Calu3 (cell line): ENCODE data around the gene NPDC1. TPM values are rescaled to one million over a fixed set of nuclear protein-coding genes. Genes with fewer than 3 reads are reported as not detected.
"Not testable (repeated sequence)": the region's sequence is repeated elsewhere in the genome, so short reads cannot be mapped to it uniquely, and the experiment has no call there.

Experiments
- BruUV-seq: library from RNA; stranded (reverse); fragments of 400-500 nt; replicated peaks from 2 replicates; lab custom pipeline; 2021; lab: Mats Ljungman, UMichigan
- CTCF ChIA-PET: fragments of 300-600 bp; sonication (Branson Sonifier 250); formaldehyde crosslinking; loops from one replicate; lab custom pipeline; 2022; ENCODE audit warnings: antibody characterized with exemption; lab: Charles Lee
- DNase-seq: peaks from one replicate; pipeline ENCODE4 v3.0.0; 2022
- H3K27ac Mint-ChIP-seq: one replicate; pipeline ENCODE4 v1.8.0; 2022; ENCODE audit warnings: mixed read lengths; ENCODE audit not compliant: unreplicated experiment
- H3K27me3 Mint-ChIP-seq: one replicate; pipeline ENCODE4 v1.8.0; 2022; ENCODE audit warnings: mixed read lengths; ENCODE audit not compliant: unreplicated experiment
- H3K36me3 Mint-ChIP-seq: one replicate; pipeline ENCODE4 v1.8.0; 2022; ENCODE audit warnings: mild to moderate bottlenecking, moderate library complexity, mixed read lengths; ENCODE audit not compliant: insufficient read depth, unreplicated experiment
- H3K4me1 Mint-ChIP-seq: one replicate; pipeline ENCODE4 v1.8.0; 2022; ENCODE audit warnings: mild to moderate bottlenecking, low read depth, mixed read lengths; ENCODE audit not compliant: unreplicated experiment
- H3K4me3 Mint-ChIP-seq: one replicate; pipeline ENCODE4 v1.8.0; 2022; ENCODE audit warnings: mild to moderate bottlenecking, low read depth, moderate library complexity, mixed read lengths; ENCODE audit not compliant: unreplicated experiment
- H3K9me3 Mint-ChIP-seq: one replicate; pipeline ENCODE4 v1.8.0; 2022; ENCODE audit warnings: low read depth, mixed read lengths; ENCODE audit not compliant: unreplicated experiment
- CTCF ChIP-seq: fragments of 200-600 bp; IDR thresholded peaks from one replicate; pipeline ENCODE4 v1.8.0; 2022; ENCODE audit warnings: antibody characterized with exemption; ENCODE audit not compliant: unreplicated experiment
- intact Hi-C: fragments of 100-400 bp; cut with micrococcal nuclease; formaldehyde crosslinking; loops from one replicate; pipeline ENCODE4 v1.10.0; 2022; ENCODE audit not compliant: unreplicated experiment
- total RNA-seq: library from RNA; stranded (reverse); gene quantifications from 2 replicates; pipeline ENCODE4 v1.2.3, GENCODE V29; 2022

NPDC1 gene
- total RNA-seq, 1 experiment from 2014 or later: 65.2 TPM

- TF ChIP-seq CTCF: no peak
Observed at GRCh38 chr9:137065336-137065967, 19.5 kb upstream of the NPDC1 start.

GRCh38 chr9:137064880-137065164 lies 18.8 kb upstream of the NPDC1 start:
- Mint-ChIP-seq H3K4me1 (peaks cover 7% of the 10 kb centered on the region), H3K36me3 (peaks cover 17% of the 10 kb centered on the region), H3K27ac (no peak overlapping the region), H3K27me3 (no peaks in the 10 kb centered on the region), H3K9me3 (no peaks in the 10 kb centered on the region), H3K4me3 (no peak overlapping the region)
- intact Hi-C loops: no loop called here
- no TSS peak for BruUV-seq
- no peak for TF ChIP-seq CTCF
- CTCF ChIA-PET: interaction anchor here (1.5 to 1.6 kb wide), 2 partner anchors 9 to 18 kb away, joined by 11 to 26 read pairs; partner anchors contain the start of gene NPDC1
- DNase-seq: no peak

More at GRCh38 chr9:137065336-137065967, 19.5 kb upstream of the NPDC1 start:
- CTCF ChIA-PET: no interaction called here
- no peak for DNase-seq
- intact Hi-C loops: no loop called here
- no peaks in the 10 kb centered on the region for H3K9me3 Mint-ChIP-seq
- H3K4me3 Mint-ChIP-seq: no peak overlapping the region
- H3K36me3 Mint-ChIP-seq: peaks cover 20% of the 10 kb centered on the region
- H3K27me3 Mint-ChIP-seq: no peaks in the 10 kb centered on the region
- BruUV-seq: no TSS peak
- H3K27ac Mint-ChIP-seq: no peak overlapping the region
- H3K4me1 Mint-ChIP-seq: peaks cover 7% of the 10 kb centered on the region

GRCh38 chr9:137064027-137064879 lies 18.3 kb upstream of the NPDC1 start:
- CTCF ChIA-PET: interaction anchor here (0.6 to 1.6 kb wide), 6 partner anchors 9 to 425 kb away, joined by 3 to 26 read pairs (median 5); partner anchors contain the start of gene NPDC1
- H3K36me3 Mint-ChIP-seq: peaks cover 11% of the 10 kb centered on the region
- peaks cover 7% of the 10 kb centered on the region for H3K4me1 Mint-ChIP-seq
- intact Hi-C loops: no loop called here
- TF ChIP-seq CTCF: peak; percentile 75
- H3K27me3 Mint-ChIP-seq: no peaks in the 10 kb centered on the region
- H3K4me3 Mint-ChIP-seq: no peak overlapping the region
- BruUV-seq: no TSS peak
- peak; percentile 68 for DNase-seq
- H3K27ac Mint-ChIP-seq: no peak overlapping the region
- H3K9me3 Mint-ChIP-seq: no peaks in the 10 kb centered on the region

- no peak overlapping the region for H3K27ac Mint-ChIP-seq
- no peaks in the 10 kb centered on the region for H3K9me3 Mint-ChIP-seq
- H3K36me3 Mint-ChIP-seq: peaks cover 9% of the 10 kb centered on the region
- H3K27me3 Mint-ChIP-seq: no peaks in the 10 kb centered on the region
- no peak for DNase-seq
- no TSS peak for BruUV-seq
- intact Hi-C loops: no loop called here
- peaks cover 7% of the 10 kb centered on the region for H3K4me1 Mint-ChIP-seq
- CTCF ChIA-PET: interaction anchor here (0.6 to 1.6 kb wide), 6 partner anchors 8 to 424 kb away, joined by 3 to 26 read pairs (median 5); partner anchors contain the start of gene NPDC1
- no peak for TF ChIP-seq CTCF
- H3K4me3 Mint-ChIP-seq: no peak overlapping the region
Observed at GRCh38 chr9:137063311-137064026, 17.5 kb upstream of the NPDC1 start.

- H3K4me1 Mint-ChIP-seq, BruUV-seq, H3K4me3 Mint-ChIP-seq, H3K27me3 Mint-ChIP-seq, DNase-seq, H3K36me3 Mint-ChIP-seq, intact Hi-C loops, CTCF ChIA-PET, H3K27ac Mint-ChIP-seq, H3K9me3 Mint-ChIP-seq: not testable (repeated sequence)
Observed at GRCh38 chr9:137062798-137063197, 16.8 kb upstream of the NPDC1 start.
